RWPE2 (cell line): ENCODE data around the gene GABRD.

Experiments used
- ATAC-seq: fragments of 200-7000 bp; cut with Tn5 transposase; 3 replicates; pipeline ENCODE4 v1.9.1; 2021; ENCODE audit warnings: low read depth
- DNase-seq: peaks from one replicate; pipeline ENCODE4 v3.0.0-alpha.2; 2020; ENCODE audit warnings: low spot score
- H3K27ac ChIP-seq: fragments of 450-650 bp; 2 replicates; pipeline ENCODE4 v1.5.1; 2017; ENCODE audit warnings: mild to moderate bottlenecking; ENCODE audit not compliant: poor library complexity, severe bottlenecking
- H3K27me3 ChIP-seq: fragments of 250-450 bp; sonication (Bioruptor Pico); 2 replicates; pipeline ENCODE4 v1.5.1; 2021; ENCODE audit warnings: mild to moderate bottlenecking, moderate library complexity; ENCODE audit not compliant: insufficient read depth, poor library complexity, severe bottlenecking
- H3K36me3 ChIP-seq: fragments of 250-450 bp; sonication (Bioruptor Pico); 2 replicates; pipeline ENCODE4 v1.5.1; 2020; ENCODE audit warnings: low read depth, mild to moderate bottlenecking, moderate library complexity
- H3K4me1 ChIP-seq: fragments of 250-450 bp; sonication (Bioruptor Pico); 2 replicates; pipeline ENCODE4 v1.5.1; 2021; ENCODE audit warnings: mild to moderate bottlenecking, moderate library complexity; ENCODE audit not compliant: insufficient read depth, poor library complexity, severe bottlenecking
- H3K4me3 ChIP-seq: fragments of 250-450 bp; sonication (Bioruptor Pico); 2 replicates; pipeline ENCODE4 v1.5.1; 2021; ENCODE audit warnings: mild to moderate bottlenecking, moderate library complexity; ENCODE audit not compliant: severe bottlenecking
- H3K9me3 ChIP-seq: fragments of 250-450 bp; sonication (Bioruptor Pico); 2 replicates; pipeline ENCODE4 v1.5.1; 2021; ENCODE audit warnings: mild to moderate bottlenecking, moderate library complexity; ENCODE audit not compliant: severe bottlenecking
- TF ChIP-seq, protein P1 (sequence below): fragments of 450-650 bp; IDR thresholded peaks from one replicate; pipeline ENCODE4 v1.5.1; 2017; ENCODE audit warnings: mild to moderate bottlenecking, moderate library complexity; ENCODE audit not compliant: poor library complexity, severe bottlenecking

The GABRD gene

GRCh38 chr1:1986451-1987141 is 32.5 kb upstream of the GABRD start:
- no peak for DNase-seq
- no peaks in the 10 kb centered on the region for H3K9me3 ChIP-seq
- no peaks in the 10 kb centered on the region for H3K4me1 ChIP-seq
- H3K4me3 ChIP-seq = no peak overlapping the region
- no peaks in the 10 kb centered on the region for H3K27me3 ChIP-seq
- H3K36me3 ChIP-seq = no peaks in the 10 kb centered on the region
- TF ChIP-seq, protein P1, sequence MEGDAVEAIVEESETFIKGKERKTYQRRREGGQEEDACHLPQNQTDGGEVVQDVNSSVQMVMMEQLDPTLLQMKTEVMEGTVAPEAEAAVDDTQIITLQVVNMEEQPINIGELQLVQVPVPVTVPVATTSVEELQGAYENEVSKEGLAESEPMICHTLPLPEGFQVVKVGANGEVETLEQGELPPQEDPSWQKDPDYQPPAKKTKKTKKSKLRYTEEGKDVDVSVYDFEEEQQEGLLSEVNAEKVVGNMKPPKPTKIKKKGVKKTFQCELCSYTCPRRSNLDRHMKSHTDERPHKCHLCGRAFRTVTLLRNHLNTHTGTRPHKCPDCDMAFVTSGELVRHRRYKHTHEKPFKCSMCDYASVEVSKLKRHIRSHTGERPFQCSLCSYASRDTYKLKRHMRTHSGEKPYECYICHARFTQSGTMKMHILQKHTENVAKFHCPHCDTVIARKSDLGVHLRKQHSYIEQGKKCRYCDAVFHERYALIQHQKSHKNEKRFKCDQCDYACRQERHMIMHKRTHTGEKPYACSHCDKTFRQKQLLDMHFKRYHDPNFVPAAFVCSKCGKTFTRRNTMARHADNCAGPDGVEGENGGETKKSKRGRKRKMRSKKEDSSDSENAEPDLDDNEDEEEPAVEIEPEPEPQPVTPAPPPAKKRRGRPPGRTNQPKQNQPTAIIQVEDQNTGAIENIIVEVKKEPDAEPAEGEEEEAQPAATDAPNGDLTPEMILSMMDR = no peak
- no peak for ATAC-seq
- H3K27ac ChIP-seq = no peak overlapping the region

GRCh38 chr1:1987142-1987510 is 32.0 kb upstream of the GABRD start:
- TF ChIP-seq, protein P1 = no peak
- Histone ChIP-seq H3K36me3 (no peaks in the 10 kb centered on the region), H3K9me3 (no peaks in the 10 kb centered on the region), H3K4me3 (no peak overlapping the region), H3K27ac (no peak overlapping the region), H3K27me3 (no peaks in the 10 kb centered on the region), H3K4me1 (no peaks in the 10 kb centered on the region)
- ATAC-seq = no peak
- DNase-seq = no peak

DNA sequence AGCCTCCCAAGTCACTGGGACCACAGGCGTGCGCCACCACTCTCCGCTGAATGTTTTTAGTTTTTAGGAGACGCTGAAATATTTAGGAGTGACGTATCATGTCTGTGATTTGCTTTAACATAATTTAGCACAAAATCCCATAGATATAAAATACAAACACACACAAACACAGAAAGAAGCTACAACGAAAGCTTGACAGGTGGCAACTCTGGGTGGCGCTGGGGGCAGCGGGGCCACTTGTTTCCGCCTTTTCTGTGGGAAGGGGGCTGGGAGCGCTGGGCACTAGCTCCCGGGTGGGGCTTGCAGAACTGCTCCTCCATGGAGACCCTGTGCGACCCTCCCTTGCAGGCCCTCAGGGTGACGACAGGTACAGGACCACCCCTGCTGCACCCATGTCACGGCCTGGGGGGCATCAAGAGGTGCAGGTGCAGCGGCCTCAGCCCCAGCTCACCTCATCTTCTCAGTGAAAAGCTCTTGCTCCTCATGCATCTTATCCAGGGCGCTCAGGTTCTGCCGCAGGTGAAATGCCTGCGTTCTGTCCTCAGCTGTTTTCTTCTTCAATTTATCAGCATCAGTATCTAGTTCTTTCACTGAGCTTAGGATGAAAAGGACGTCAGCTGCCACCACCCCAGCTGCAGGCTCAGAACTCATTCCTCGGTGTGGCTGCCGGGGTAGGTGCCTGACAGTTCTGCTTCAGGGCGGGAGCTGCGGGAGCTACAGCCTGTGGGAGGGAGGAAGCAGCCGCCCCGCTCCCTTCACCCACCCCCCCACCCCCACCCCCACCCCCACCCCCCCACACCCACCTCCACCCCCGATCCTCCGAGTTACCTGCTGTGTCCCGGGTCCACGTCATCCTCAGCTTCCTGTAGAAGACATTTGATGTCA is 30.8 kb upstream of the GABRD start:
- Histone ChIP-seq H3K9me3 (no peaks in the 10 kb centered on the region), H3K4me3 (no peak overlapping the region), H3K4me1 (no peaks in the 10 kb centered on the region), H3K27me3 (no peaks in the 10 kb centered on the region), H3K36me3 (no peaks in the 10 kb centered on the region), H3K27ac (no peak overlapping the region)
- TF ChIP-seq, protein P1 = no peak
- DNase-seq (no peak), ATAC-seq (no peak)

- TF ChIP-seq, protein P1 = no peak
- Histone ChIP-seq H3K4me3 (no peak overlapping the region), H3K27me3 (no peaks in the 10 kb centered on the region), H3K27ac (no peak overlapping the region), H3K36me3 (no peaks in the 10 kb centered on the region), H3K9me3 (no peaks in the 10 kb centered on the region), H3K4me1 (no peaks in the 10 kb centered on the region)
- ATAC-seq (no peak), DNase-seq (no peak)
These were observed 30.0 kb upstream of the GABRD start for GRCh38 chr1:1989102-1989542.
